Calu3 (cell line): ENCODE results near the gene GCSAM. TPM values are rescaled to one million over a fixed set of nuclear protein-coding genes. Genes with fewer than 3 reads are reported as not detected.

ENCODE experiments used
- BruUV-seq: library from RNA; stranded (reverse); fragments of 400-500 nt; replicated peaks from 2 replicates; lab custom pipeline; 2021; lab: Mats Ljungman, UMichigan
- CTCF ChIA-PET: fragments of 300-600 bp; sonication (Branson Sonifier 250); formaldehyde crosslinking; loops from one replicate; lab custom pipeline; 2022; ENCODE audit warnings: antibody characterized with exemption; lab: Charles Lee
- DNase-seq: peaks from one replicate; pipeline ENCODE4 v3.0.0; 2022
- H3K27ac Mint-ChIP-seq: one replicate; pipeline ENCODE4 v1.8.0; 2022; ENCODE audit warnings: mixed read lengths; ENCODE audit not compliant: unreplicated experiment
- H3K27me3 Mint-ChIP-seq: one replicate; pipeline ENCODE4 v1.8.0; 2022; ENCODE audit warnings: mixed read lengths; ENCODE audit not compliant: unreplicated experiment
- H3K36me3 Mint-ChIP-seq: one replicate; pipeline ENCODE4 v1.8.0; 2022; ENCODE audit warnings: mild to moderate bottlenecking, moderate library complexity, mixed read lengths; ENCODE audit not compliant: insufficient read depth, unreplicated experiment
- H3K4me1 Mint-ChIP-seq: one replicate; pipeline ENCODE4 v1.8.0; 2022; ENCODE audit warnings: mild to moderate bottlenecking, low read depth, mixed read lengths; ENCODE audit not compliant: unreplicated experiment
- H3K4me3 Mint-ChIP-seq: one replicate; pipeline ENCODE4 v1.8.0; 2022; ENCODE audit warnings: mild to moderate bottlenecking, low read depth, moderate library complexity, mixed read lengths; ENCODE audit not compliant: unreplicated experiment
- H3K9me3 Mint-ChIP-seq: one replicate; pipeline ENCODE4 v1.8.0; 2022; ENCODE audit warnings: low read depth, mixed read lengths; ENCODE audit not compliant: unreplicated experiment
- intact Hi-C: fragments of 100-400 bp; cut with micrococcal nuclease; formaldehyde crosslinking; loops from one replicate; pipeline ENCODE4 v1.10.0; 2022; ENCODE audit not compliant: unreplicated experiment
- total RNA-seq: library from RNA; stranded (reverse); gene quantifications from 2 replicates; pipeline ENCODE4 v1.2.3, GENCODE V29; 2022
- TF ChIP-seq, protein P1 (sequence below): fragments of 200-600 bp; IDR thresholded peaks from one replicate; pipeline ENCODE4 v1.8.0; 2022; ENCODE audit warnings: antibody characterized with exemption; ENCODE audit not compliant: unreplicated experiment

The GCSAM gene
- total RNA-seq, 1 experiment from 2014 or later: not detected

DNA sequence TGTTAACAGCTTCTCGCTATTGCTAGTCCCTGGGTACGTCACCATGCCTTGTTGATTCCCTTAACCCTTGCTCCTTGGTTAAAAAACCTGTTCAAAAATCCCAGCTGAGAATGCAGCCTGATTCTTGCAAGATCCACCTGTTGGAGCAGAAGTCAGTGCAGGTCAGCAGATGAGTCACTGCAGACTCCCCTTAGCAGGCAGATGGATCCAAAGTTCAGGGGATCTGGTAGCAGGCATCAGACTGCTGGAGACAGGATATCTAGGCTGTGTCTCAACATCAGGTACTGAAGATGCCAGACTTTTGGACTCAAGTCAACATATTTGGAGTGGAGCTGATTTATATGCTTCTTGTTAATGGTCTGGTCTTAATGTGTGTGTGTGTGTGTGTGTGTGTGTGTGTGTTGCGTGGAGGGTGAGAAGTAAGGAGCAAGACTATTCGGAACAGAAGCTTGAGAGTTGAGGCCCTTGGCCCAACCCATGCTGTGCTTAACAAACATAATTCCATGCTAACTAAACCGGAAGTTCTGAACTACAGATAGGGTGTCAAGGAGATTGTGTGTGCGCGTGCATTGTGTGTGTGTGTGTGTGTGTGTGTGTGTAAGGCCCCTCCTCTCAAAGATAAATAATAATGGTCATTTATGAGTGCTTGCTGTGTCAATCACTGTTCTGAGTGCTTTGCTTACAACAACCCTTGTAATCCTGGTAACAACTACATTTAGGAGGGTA is 47.9 kb downstream of the GCSAM start:
- H3K27ac Mint-ChIP-seq: no peak overlapping the region
- intact Hi-C loops: no loop called here
- no TSS peak for BruUV-seq
- peak overlapping the region; percentile 93 for H3K4me3 Mint-ChIP-seq
- H3K4me1 Mint-ChIP-seq: peaks cover 35% of the 10 kb centered on the region
- no peak for DNase-seq
- TF ChIP-seq, protein P1, sequence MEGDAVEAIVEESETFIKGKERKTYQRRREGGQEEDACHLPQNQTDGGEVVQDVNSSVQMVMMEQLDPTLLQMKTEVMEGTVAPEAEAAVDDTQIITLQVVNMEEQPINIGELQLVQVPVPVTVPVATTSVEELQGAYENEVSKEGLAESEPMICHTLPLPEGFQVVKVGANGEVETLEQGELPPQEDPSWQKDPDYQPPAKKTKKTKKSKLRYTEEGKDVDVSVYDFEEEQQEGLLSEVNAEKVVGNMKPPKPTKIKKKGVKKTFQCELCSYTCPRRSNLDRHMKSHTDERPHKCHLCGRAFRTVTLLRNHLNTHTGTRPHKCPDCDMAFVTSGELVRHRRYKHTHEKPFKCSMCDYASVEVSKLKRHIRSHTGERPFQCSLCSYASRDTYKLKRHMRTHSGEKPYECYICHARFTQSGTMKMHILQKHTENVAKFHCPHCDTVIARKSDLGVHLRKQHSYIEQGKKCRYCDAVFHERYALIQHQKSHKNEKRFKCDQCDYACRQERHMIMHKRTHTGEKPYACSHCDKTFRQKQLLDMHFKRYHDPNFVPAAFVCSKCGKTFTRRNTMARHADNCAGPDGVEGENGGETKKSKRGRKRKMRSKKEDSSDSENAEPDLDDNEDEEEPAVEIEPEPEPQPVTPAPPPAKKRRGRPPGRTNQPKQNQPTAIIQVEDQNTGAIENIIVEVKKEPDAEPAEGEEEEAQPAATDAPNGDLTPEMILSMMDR: no peak
- no peaks in the 10 kb centered on the region for H3K9me3 Mint-ChIP-seq
- CTCF ChIA-PET: no interaction called here
- H3K27me3 Mint-ChIP-seq: no peaks in the 10 kb centered on the region
- peaks cover 26% of the 10 kb centered on the region for H3K36me3 Mint-ChIP-seq

- H3K36me3 Mint-ChIP-seq: peaks cover 22% of the 10 kb centered on the region
- BruUV-seq: no TSS peak
- H3K27ac Mint-ChIP-seq: no peak overlapping the region
- CTCF ChIA-PET: no interaction called here
- peaks cover 20% of the 10 kb centered on the region for H3K4me1 Mint-ChIP-seq
- no peak for DNase-seq
- no peak overlapping the region for H3K4me3 Mint-ChIP-seq
- no peaks in the 10 kb centered on the region for H3K9me3 Mint-ChIP-seq
- no peaks in the 10 kb centered on the region for H3K27me3 Mint-ChIP-seq
- TF ChIP-seq, protein P1: no peak
- intact Hi-C loops: no loop called here
Measured at GRCh38 chr3:112083239-112083638, 49.8 kb downstream of the GCSAM start.

DNA sequence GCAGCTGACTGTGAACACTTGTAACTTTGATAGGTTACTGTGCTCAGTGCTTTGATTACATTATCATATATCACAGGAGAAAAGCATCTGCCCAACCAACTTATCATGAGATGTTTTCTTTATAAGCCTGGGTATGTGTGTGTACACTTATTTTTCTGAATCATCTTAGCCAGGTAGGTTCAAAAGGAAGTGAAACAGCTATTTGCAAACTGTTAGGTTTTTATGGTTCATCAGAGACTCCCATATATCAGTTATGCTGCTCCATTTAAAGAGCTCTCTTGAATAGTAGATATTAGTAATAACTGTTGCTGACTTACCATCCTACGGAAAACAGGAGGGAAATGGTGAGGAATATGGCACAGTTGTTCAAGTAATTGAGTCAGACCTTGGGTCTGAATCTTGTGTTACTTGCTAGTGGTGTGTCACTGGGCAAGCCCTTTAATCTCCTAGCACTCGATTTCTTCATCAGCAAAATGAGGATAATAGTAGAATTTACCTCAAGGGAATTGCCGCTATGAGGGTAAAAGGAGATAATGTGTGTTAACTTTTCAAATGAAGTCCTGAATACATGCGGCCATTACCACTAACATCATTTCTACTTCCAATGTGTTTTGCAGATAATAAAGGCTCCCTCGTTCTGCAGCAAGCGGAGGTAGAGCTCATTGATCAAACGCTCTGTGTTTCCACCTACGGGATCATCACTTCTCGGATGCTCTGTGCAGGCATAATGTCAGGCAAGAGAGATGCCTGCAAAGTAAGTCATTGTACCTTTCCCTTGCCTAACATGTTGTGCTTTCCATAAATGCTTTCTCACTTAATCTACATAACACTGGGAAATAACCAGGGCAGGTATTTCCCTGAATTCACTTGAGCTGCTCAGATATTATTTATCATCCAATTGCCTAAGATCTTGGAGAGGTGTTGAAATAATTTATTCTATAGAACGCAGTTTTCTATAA is 54.6 kb downstream of the GCSAM start:
- H3K4me1 Mint-ChIP-seq: peaks cover 26% of the 10 kb centered on the region
- H3K27me3 Mint-ChIP-seq: no peaks in the 10 kb centered on the region
- CTCF ChIA-PET: interaction anchor here (1.4 kb wide), 1 partner anchor 35 kb away, joined by 3 read pairs; no protein-coding TSS in a partner anchor
- no peaks in the 10 kb centered on the region for H3K9me3 Mint-ChIP-seq
- peaks cover 8% of the 10 kb centered on the region for H3K36me3 Mint-ChIP-seq
- H3K27ac Mint-ChIP-seq: no peak overlapping the region
- no peak for DNase-seq
- BruUV-seq: no TSS peak
- TF ChIP-seq, protein P1: no peak
- intact Hi-C loops: no loop called here
- no peak overlapping the region for H3K4me3 Mint-ChIP-seq

- H3K27ac Mint-ChIP-seq: peak overlapping the region; percentile 93
- CTCF ChIA-PET: interaction anchor here (0.6 kb wide), 1 partner anchor 107 kb away, joined by 7 read pairs; no protein-coding TSS in a partner anchor
- no TSS peak for BruUV-seq
- DNase-seq: peak; percentile 83
- H3K4me1 Mint-ChIP-seq: peaks cover 26% of the 10 kb centered on the region
- peaks cover 3% of the 10 kb centered on the region for H3K9me3 Mint-ChIP-seq
- intact Hi-C loops: loop anchor here (2.0 kb wide), 1 partner anchor 22 kb away; no protein-coding TSS in a partner anchor
- peak overlapping the region; percentile 49 for H3K4me3 Mint-ChIP-seq
- no peaks in the 10 kb centered on the region for H3K27me3 Mint-ChIP-seq
- TF ChIP-seq, protein P1: no peak
- H3K36me3 Mint-ChIP-seq: peaks cover 8% of the 10 kb centered on the region
Measured at GRCh38 chr3:112074616-112075497, 58.2 kb downstream of the GCSAM start.
